Measurements from ENCODE around the gene FZD2. TPM values are rescaled to one million over a fixed set of nuclear protein-coding genes. Genes with fewer than 3 reads are reported as not detected.
A peak's percentile ranks its signal among the peaks of the same experiment; 100 is the strongest.
"Not testable (repeated sequence)": the region's sequence is repeated elsewhere in the genome, so short reads cannot be mapped to it uniquely, and the experiment has no call there.

The FZD2 gene
- total RNA-seq, 1 experiment from 2014 or later, result 5.9 TPM

GRCh38 chr17:44546671-44547606 lies 10.3 kb upstream of the FZD2 start:
- DNase-seq (ENCODE audit: low spot score), result peak; percentile 40

- DNase-seq (ENCODE audit: low spot score), result no peak
These were observed 9.5 kb upstream of the FZD2 start for GRCh38 chr17:44547625-44548267.

- DNase-seq (ENCODE audit: low spot score), result no peak
These were observed 8.7 kb upstream of the FZD2 start for GRCh38 chr17:44548376-44549230.

GRCh38 chr17:44549686-44550085 lies 7.6 kb upstream of the FZD2 start:
- DNase-seq (ENCODE audit: low spot score), result no peak

- DNase-seq (ENCODE audit: low spot score), result no peak
These were observed 4.9 kb upstream of the FZD2 start for GRCh38 chr17:44552361-44552760.

- DNase-seq (ENCODE audit: low spot score), result no peak
These were observed 2.2 kb upstream of the FZD2 start for GRCh38 chr17:44555099-44555498.

- peak; percentile 59 for DNase-seq (ENCODE audit: low spot score)
These were observed 985 bp upstream of the FZD2 start for GRCh38 chr17:44556166-44556831.

GRCh38 chr17:44557651-44558285 lies 484 bp downstream of the FZD2 start:
- DNase-seq (ENCODE audit: low spot score), result no peak

- no peak for DNase-seq (ENCODE audit: low spot score)
These were observed 1.0 kb downstream of the FZD2 start for GRCh38 chr17:44558334-44558709.

GRCh38 chr17:44558710-44559633 lies 1.7 kb downstream of the FZD2 start:
- DNase-seq (ENCODE audit: low spot score), result no peak

GRCh38 chr17:44559634-44560554 lies 2.6 kb downstream of the FZD2 start:
- DNase-seq (ENCODE audit: low spot score), result no peak

GRCh38 chr17:44561237-44561623 lies 3.9 kb downstream of the FZD2 start:
- DNase-seq (ENCODE audit: low spot score), result no peak

- DNase-seq (ENCODE audit: low spot score), result no peak
These were observed 7.1 kb downstream of the FZD2 start for GRCh38 chr17:44564429-44564828.

- no peak for DNase-seq (ENCODE audit: low spot score)
These were observed 8.7 kb downstream of the FZD2 start for GRCh38 chr17:44565866-44566443.

- not testable (repeated sequence) for DNase-seq (ENCODE audit: low spot score)
These were observed 11.1 kb downstream of the FZD2 start for GRCh38 chr17:44568311-44568944.

- DNase-seq (ENCODE audit: low spot score), result no peak
These were observed 11.9 kb downstream of the FZD2 start for GRCh38 chr17:44568945-44569858.

- no peak for DNase-seq (ENCODE audit: low spot score)
These were observed 15.5 kb downstream of the FZD2 start for GRCh38 chr17:44572801-44573200.

Data from H4 (cell line).